Stimulated activated naive B cell treated with anti-CD40 and anti-IgM and Interleukin-4, amounts not matched to agents 10 μg/mL and 1 μg/mL and 100 μg/mL, for 72 hours (primary cell): Measurements from ENCODE around the gene GPR62.

Source experiments
- ATAC-seq, 2 donors: fragments of 150-1000 bp; cut with Tn5 transposase; replicated peaks; 2 replicates each; pipeline ENCODE4 v1.10.0; 2021; ENCODE audit warnings: moderate library complexity in 1 of 2
- DNase-seq: peaks from one replicate; pipeline ENCODE4 v3.0.0; 2021
- H3K27ac Mint-ChIP-seq: one replicate; pipeline ENCODE4 v1.8.0; 2022; ENCODE audit warnings: mild to moderate bottlenecking, mixed read lengths
- H3K27me3 Mint-ChIP-seq, 2 donors: one replicate each; pipeline ENCODE4 v1.8.0; 2022; ENCODE audit warnings: mixed read lengths in 2 of 2
- H3K36me3 Mint-ChIP-seq, 2 donors: one replicate each; pipeline ENCODE4 v1.8.0; 2022; ENCODE audit warnings: mixed read lengths in 2 of 2, mild to moderate bottlenecking in 1 of 2
- H3K4me1 Mint-ChIP-seq, 2 donors: one replicate each; pipeline ENCODE4 v1.8.0; 2022; ENCODE audit warnings: mixed read lengths in 2 of 2, mild to moderate bottlenecking in 1 of 2
- H3K4me3 Mint-ChIP-seq, 2 donors: one replicate each; pipeline ENCODE4 v1.8.0; 2022; ENCODE audit warnings: mild to moderate bottlenecking in 2 of 2, mixed read lengths in 2 of 2, moderate library complexity in 1 of 2
- H3K9me3 Mint-ChIP-seq, 2 donors: one replicate each; pipeline ENCODE4 v1.8.0; 2022; ENCODE audit warnings: mixed read lengths in 2 of 2, mild to moderate bottlenecking in 1 of 2

Gene GPR62

DNA sequence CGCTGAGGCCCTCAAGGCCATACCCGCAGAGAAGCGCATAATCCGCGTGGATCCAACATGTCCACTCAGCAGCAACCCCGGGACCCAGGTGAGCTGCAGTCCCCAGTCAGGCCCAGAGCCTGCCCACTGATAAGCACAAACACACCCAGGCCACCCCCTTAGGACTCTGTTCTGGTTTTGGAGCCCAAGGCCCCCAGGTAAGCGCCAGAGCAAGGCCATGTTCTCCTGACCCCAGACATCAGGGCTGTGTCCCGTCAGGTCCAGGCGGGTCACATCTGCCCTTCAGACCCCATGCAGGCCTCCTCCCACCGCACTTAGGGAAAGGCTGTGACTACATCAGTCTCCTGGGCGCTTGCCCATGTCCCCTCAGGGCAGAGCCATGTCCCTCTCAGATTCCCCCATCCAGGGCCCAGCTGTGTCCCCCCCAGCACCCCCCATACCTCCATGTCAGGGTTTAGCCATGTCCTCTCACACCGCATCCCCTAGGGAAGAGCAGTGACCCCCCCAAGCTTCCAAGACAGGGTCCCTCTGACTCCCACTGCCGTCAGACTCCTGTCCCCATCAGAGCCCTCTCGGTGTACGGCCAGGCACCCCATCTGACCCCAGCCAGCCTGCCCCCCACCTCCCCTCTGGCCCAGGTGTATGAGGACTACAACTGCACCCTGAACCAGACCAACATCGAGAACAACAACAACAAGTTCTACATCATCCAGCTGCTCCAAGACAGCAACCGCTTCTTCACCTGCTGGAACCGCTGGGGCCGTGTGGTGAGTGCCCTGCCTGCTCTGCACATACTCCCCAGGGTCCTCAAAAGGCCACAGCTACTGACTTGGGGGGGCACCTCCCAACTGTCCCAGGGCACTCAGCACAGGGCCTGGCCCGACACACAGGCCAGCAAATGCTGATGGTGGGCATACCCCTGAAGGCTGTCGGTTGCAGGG is 11.5 kb upstream of the GPR62 start:
- Mint-ChIP-seq H3K36me3 (peaks cover 29 to 55% of the 10 kb centered on the region in 2 donors), H3K27ac (peak overlapping the region; percentile 78), H3K9me3 (no peaks in the 10 kb centered on the region), H3K27me3 (no peaks in the 10 kb centered on the region), H3K4me1 (peaks cover 30 to 45% of the 10 kb centered on the region in 2 donors), H3K4me3 (peak overlapping the region; percentile 24 to 81)
- DNase-seq (no peak), ATAC-seq (no peak)

DNA sequence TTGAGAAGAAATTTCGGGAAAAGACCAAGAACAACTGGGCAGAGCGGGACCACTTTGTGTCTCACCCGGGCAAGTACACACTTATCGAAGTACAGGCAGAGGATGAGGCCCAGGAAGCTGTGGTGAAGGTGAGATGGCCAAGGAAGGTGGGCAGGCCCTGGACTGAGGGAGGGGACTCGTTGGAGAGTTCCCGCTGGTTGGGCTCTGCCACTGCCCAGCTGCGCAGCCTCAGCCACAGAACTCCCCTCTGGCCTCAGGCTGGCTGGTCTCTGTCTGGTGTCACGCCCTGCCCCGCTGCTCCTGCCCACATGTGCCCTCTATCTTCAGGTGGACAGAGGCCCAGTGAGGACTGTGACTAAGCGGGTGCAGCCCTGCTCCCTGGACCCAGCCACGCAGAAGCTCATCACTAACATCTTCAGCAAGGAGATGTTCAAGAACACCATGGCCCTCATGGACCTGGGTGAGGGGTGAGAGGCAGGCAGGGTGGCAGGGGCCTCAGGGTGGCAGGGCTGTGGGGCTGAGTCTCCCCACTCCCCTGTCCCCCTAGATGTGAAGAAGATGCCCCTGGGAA is 10.6 kb upstream of the GPR62 start:
- no peak for ATAC-seq
- Mint-ChIP-seq H3K4me3 (no peak overlapping the region), H3K27me3 (no peaks in the 10 kb centered on the region), H3K36me3 (peaks cover 24 to 57% of the 10 kb centered on the region in 2 donors), H3K9me3 (no peaks in the 10 kb centered on the region), H3K4me1 (peaks cover 23 to 37% of the 10 kb centered on the region in 2 donors), H3K27ac (no peak overlapping the region)
- DNase-seq = no peak

DNA sequence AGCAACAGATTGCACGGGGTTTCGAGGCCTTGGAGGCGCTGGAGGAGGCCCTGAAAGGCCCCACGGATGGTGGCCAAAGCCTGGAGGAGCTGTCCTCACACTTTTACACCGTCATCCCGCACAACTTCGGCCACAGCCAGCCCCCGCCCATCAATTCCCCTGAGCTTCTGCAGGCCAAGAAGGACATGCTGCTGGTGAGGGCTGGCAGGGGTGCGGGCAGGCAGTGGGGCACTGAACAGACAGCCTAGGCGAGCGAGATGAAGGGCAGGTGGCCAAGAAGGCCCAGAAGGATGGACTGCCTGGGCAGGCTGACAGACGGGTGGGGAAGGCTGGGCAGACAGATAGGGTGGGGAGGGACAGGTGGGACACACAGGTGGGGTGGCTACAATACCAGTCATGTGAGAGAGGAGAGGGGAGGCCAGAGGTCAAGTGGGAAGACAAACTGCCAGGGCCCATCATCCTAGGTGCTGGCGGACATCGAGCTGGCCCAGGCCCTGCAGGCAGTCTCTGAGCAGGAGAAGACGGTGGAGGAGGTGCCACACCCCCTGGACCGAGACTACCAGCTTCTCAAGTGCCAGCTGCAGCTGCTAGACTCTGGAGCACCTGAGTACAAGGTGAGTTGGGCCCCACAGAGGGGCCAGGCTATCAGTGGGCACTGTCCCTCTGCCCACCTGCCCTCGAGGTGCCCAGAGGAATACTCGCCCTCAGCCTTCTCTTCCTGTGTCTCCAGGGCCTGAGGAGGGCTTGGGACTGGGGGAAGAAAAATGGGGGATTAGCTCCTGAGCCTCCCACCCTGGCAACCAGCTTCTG is 9.9 kb upstream of the GPR62 start:
- no peaks in the 10 kb centered on the region for H3K9me3 Mint-ChIP-seq
- DNase-seq (no peak), ATAC-seq (no peak)
- no peaks in the 10 kb centered on the region for H3K27me3 Mint-ChIP-seq
- no peak overlapping the region for H3K27ac Mint-ChIP-seq
- no peak overlapping the region for H3K4me3 Mint-ChIP-seq
- H3K4me1 Mint-ChIP-seq = peaks cover 17 to 30% of the 10 kb centered on the region in 2 donors
- H3K36me3 Mint-ChIP-seq = peaks cover 24 to 52% of the 10 kb centered on the region in 2 donors

GRCh38 chr3:51945926-51946705 is 9.1 kb upstream of the GPR62 start:
- ATAC-seq = no peak
- Mint-ChIP-seq H3K4me3 (no peak overlapping the region), H3K27ac (peak overlapping the region; percentile 68), H3K9me3 (no peaks in the 10 kb centered on the region), H3K4me1 (peaks cover 8 to 21% of the 10 kb centered on the region in 2 donors), H3K36me3 (peaks cover 20 to 48% of the 10 kb centered on the region in 2 donors), H3K27me3 (no peaks in the 10 kb centered on the region)
- DNase-seq = no peak

DNA sequence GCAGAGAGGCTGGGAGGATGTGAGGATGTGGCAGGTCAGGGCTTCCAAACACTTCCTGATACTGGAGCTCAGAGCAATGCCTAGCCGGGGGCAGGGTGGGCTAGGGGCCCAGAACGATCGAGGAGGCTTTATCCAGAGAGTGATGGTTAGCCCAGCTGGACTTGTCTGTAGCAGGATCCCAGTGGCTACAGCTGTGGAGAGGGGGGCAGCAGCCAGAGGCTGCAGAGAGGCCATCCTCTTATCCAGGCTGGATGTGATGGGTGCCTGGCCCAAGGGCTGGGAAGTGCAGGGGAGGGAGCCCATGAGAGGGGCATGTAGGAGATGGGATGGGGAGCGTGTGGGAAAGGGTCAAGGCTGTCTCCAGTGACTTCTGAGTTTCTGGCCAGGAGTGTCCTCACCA is 8.4 kb upstream of the GPR62 start:
- DNase-seq = no peak
- Mint-ChIP-seq H3K36me3 (peaks cover 20 to 48% of the 10 kb centered on the region in 2 donors), H3K9me3 (no peaks in the 10 kb centered on the region), H3K4me1 (peaks cover 6 to 21% of the 10 kb centered on the region in 2 donors), H3K4me3 (no peak overlapping the region), H3K27me3 (no peaks in the 10 kb centered on the region), H3K27ac (peak overlapping the region; percentile 68)
- no peak for ATAC-seq

GRCh38 chr3:51947215-51947900 is 7.8 kb upstream of the GPR62 start:
- ATAC-seq = no peak
- peaks cover 20 to 48% of the 10 kb centered on the region in 2 donors for H3K36me3 Mint-ChIP-seq
- no peak overlapping the region for H3K27ac Mint-ChIP-seq
- no peaks in the 10 kb centered on the region for H3K9me3 Mint-ChIP-seq
- no peak overlapping the region for H3K4me3 Mint-ChIP-seq
- peaks cover 4 to 19% of the 10 kb centered on the region in 2 donors for H3K4me1 Mint-ChIP-seq
- no peak for DNase-seq
- H3K27me3 Mint-ChIP-seq = peaks cover 3 to 4% of the 10 kb centered on the region in 2 donors

DNA sequence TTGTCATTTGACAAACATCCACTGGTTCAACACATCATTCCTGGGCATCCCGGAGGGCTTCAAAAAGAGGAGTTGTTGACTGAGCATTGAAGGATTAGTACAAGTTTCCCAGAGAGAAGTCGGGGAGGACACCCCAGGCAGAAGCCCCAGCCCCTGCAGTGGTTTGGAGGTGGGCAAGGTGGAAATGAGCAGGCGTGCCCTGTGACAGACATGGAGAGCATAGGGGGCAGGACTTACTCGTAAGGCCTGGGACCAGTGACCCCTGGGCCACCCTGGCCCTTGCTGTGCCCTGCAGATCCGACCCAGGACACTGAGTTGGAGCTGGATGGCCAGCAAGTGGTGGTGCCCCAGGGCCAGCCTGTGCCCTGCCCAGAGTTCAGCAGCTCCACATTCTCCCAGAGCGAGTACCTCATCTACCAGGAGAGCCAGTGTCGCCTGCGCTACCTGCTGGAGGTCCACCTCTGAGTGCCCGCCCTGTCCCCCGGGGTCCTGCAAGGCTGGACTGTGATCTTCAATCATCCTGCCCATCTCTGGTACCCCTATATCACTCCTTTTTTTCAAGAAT is 7.1 kb upstream of the GPR62 start:
- no peak overlapping the region for H3K27ac Mint-ChIP-seq
- peaks cover 7 to 9% of the 10 kb centered on the region in 2 donors for H3K27me3 Mint-ChIP-seq
- H3K36me3 Mint-ChIP-seq = peaks cover 20 to 45% of the 10 kb centered on the region in 2 donors
- H3K4me3 Mint-ChIP-seq = no peak overlapping the region
- no peak for DNase-seq
- H3K4me1 Mint-ChIP-seq = peaks cover under 1 to 11% of the 10 kb centered on the region in 2 donors
- no peaks in the 10 kb centered on the region for H3K9me3 Mint-ChIP-seq
- ATAC-seq = no peak

DNA sequence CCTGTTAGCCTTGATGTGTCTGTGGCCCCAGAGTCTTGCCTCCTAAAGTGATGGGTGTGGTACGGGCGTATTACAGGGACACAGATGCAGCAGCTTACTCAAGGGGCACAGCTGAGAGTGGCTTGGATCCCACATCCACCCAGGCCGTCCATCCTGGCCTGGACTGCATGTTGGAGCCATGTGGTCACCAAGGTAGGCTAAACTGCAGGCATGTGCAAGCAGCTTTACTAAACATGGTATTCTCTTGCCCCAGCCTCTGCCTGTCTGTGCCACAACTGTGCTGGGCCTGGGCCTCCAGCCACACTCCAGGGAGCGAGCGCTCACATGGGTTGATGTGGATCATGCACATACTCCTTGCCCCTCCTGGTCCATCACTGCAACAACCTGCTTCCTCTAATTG is 6.1 kb upstream of the GPR62 start:
- H3K9me3 Mint-ChIP-seq = no peaks in the 10 kb centered on the region
- ATAC-seq (no peak), DNase-seq (no peak)
- peaks cover 17 to 19% of the 10 kb centered on the region in 2 donors for H3K27me3 Mint-ChIP-seq
- H3K27ac Mint-ChIP-seq = no peak overlapping the region
- peaks cover 2 to 3% of the 10 kb centered on the region in 2 donors for H3K4me1 Mint-ChIP-seq
- H3K4me3 Mint-ChIP-seq = no peak overlapping the region
- peaks cover 18 to 44% of the 10 kb centered on the region in 2 donors for H3K36me3 Mint-ChIP-seq

DNA sequence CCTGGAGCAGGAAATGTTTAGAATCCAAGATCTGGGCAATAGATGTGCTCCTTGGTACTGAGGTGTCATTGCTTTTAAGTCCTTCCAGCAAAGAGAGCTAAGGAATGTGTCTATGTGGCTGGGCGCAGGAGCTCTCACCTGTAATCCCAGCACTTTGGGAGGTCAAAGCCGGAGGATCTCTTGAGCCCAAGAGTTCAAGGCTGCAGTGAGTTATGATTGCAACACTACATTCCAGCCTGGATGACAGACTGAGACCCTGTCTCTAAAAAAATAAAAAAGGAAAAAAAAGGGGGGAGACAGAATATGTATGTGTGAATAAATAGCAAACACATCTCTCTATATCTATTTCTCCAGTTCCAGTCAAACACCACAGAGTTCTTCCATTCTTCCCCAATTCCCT is 4.3 kb upstream of the GPR62 start:
- Mint-ChIP-seq H3K27ac (no peak overlapping the region), H3K9me3 (no peaks in the 10 kb centered on the region), H3K4me3 (no peak overlapping the region), H3K4me1 (peaks cover 0 to 5% of the 10 kb centered on the region in 2 donors), H3K36me3 (peaks cover 8 to 26% of the 10 kb centered on the region in 2 donors), H3K27me3 (peaks cover 28 to 32% of the 10 kb centered on the region in 2 donors)
- no peak for DNase-seq
- ATAC-seq = no peak

DNA sequence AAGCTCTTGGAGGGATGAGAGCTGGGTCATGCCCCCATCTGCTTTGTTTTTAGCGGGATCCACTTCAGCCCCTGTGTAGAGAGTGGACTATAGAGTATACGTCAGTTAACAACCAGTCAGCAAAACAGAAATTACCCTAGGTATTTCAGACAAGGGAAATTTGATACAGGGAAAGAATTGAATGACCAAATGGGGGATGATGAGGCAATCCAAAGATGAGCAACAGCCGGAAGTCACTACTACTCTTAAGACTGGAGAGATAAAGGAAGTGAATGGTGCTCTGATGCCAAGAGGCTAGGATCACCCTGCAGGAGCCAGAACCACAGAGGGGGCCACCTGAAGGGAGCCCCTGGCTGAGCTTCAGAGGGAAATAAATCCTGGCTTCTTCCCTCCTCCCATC is 1.7 kb upstream of the GPR62 start:
- H3K27ac Mint-ChIP-seq = no peak overlapping the region
- DNase-seq = no peak
- peaks cover 0 to 5% of the 10 kb centered on the region in 2 donors for H3K4me1 Mint-ChIP-seq
- H3K36me3 Mint-ChIP-seq = peaks cover under 1 to 18% of the 10 kb centered on the region in 2 donors
- no peaks in the 10 kb centered on the region for H3K9me3 Mint-ChIP-seq
- H3K4me3 Mint-ChIP-seq = no peak overlapping the region
- H3K27me3 Mint-ChIP-seq = peaks cover 32 to 34% of the 10 kb centered on the region in 2 donors
- no peak for ATAC-seq

- H3K9me3 Mint-ChIP-seq = no peaks in the 10 kb centered on the region
- ATAC-seq = no peak
- no peak for DNase-seq
- H3K27ac Mint-ChIP-seq = no peak overlapping the region
- H3K4me1 Mint-ChIP-seq = peaks cover 0 to 5% of the 10 kb centered on the region in 2 donors
- H3K4me3 Mint-ChIP-seq = no peak overlapping the region
- peaks cover 0 to 13% of the 10 kb centered on the region in 2 donors for H3K36me3 Mint-ChIP-seq
- peaks cover 34 to 35% of the 10 kb centered on the region in 2 donors for H3K27me3 Mint-ChIP-seq
These were observed 1.1 kb upstream of the GPR62 start for GRCh38 chr3:51954105-51954504.

DNA sequence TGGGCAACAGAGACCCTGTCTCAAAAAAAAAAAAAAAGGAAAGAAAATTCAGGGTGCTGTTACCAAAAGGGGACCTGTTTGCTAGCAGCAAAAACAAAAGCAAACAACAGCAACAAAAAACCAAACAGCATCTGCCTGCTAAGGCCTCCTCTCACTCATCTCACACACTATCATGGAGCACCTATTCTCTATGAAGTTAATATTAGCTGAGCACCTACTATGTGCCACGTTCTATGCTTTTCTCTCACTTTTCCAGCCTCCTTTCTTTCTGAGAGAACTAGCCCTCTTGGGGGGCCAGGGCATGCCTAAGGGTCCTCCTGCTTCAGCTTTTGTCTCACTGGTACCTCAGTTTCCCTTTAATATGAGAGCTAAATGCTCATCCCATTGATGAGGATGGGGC is 468 bp upstream of the GPR62 start:
- Mint-ChIP-seq H3K4me1 (peaks cover 0 to 5% of the 10 kb centered on the region in 2 donors), H3K4me3 (no peak overlapping the region), H3K36me3 (peaks cover 0 to 9% of the 10 kb centered on the region in 2 donors), H3K27me3 (peaks cover 35 to 40% of the 10 kb centered on the region in 2 donors), H3K27ac (no peak overlapping the region), H3K9me3 (no peaks in the 10 kb centered on the region)
- DNase-seq = no peak
- ATAC-seq = no peak
